GM19099 (cell line): ENCODE data around the gene C1orf56.

Experiments used
- POLR2A ChIP-seq: IDR thresholded peaks from 3 replicates; pipeline ENCODE4 v1.6.1; 2011; ENCODE audit warnings: low read depth; ENCODE audit not compliant: insufficient read length; ENCODE audit errors: extremely low read depth

Gene C1orf56

GRCh38 chr1:151050051-151050688 is 2.6 kb downstream of the C1orf56 start:
- TF ChIP-seq POLR2A, result no peak

GRCh38 chr1:151051356-151052009 is 3.9 kb downstream of the C1orf56 start:
- TF ChIP-seq POLR2A, result peak; percentile 9

GRCh38 chr1:151054971-151055547 is 7.5 kb downstream of the C1orf56 start:
- no peak for TF ChIP-seq POLR2A

GRCh38 chr1:151055581-151055980 is 8.0 kb downstream of the C1orf56 start:
- TF ChIP-seq POLR2A, result no peak

GRCh38 chr1:151056149-151056548 is 8.6 kb downstream of the C1orf56 start:
- no peak for TF ChIP-seq POLR2A

- no peak for TF ChIP-seq POLR2A
Observed at GRCh38 chr1:151058692-151059091, 11.1 kb downstream of the C1orf56 start.

GRCh38 chr1:151059109-151060006 is 11.8 kb downstream of the C1orf56 start, which contains the start of gene CDC42SE1:
CDC42SE1 (minus strand) TSS chr1:151059622; CDS start chr1:151055730, 3,892 bp downstream.
- peak; percentile 90 for TF ChIP-seq POLR2A

GRCh38 chr1:151060007-151060656 is 12.6 kb downstream of the C1orf56 start, which contains the start of gene MLLT11:
MLLT11 (plus strand) TSS chr1:151060397; CDS start chr1:151067225, 6,828 bp downstream.
- peak; percentile 45 for TF ChIP-seq POLR2A

- no peak for TF ChIP-seq POLR2A
Observed at GRCh38 chr1:151060657-151061421, 13.3 kb downstream of the C1orf56 start.

GRCh38 chr1:151061704-151062103 is 14.2 kb downstream of the C1orf56 start:
- no peak for TF ChIP-seq POLR2A

- no peak for TF ChIP-seq POLR2A
Observed at GRCh38 chr1:151062741-151063371, 15.3 kb downstream of the C1orf56 start.

- TF ChIP-seq POLR2A, result no peak
Observed at GRCh38 chr1:151065089-151065645, 17.6 kb downstream of the C1orf56 start.

- no peak for TF ChIP-seq POLR2A
Observed at GRCh38 chr1:151067185-151067584, 19.6 kb downstream of the C1orf56 start.
